Ramos (cell line): Measurements from ENCODE around the gene MAN2B2.

Source experiments
- in situ Hi-C: fragments of 300-500 bp; cut with MboI; formaldehyde crosslinking; loops from one replicate; pipeline ENCODE4 v1.14.3; 2022; ENCODE audit warnings: low sequenced_read_pairs; ENCODE audit not compliant: unreplicated experiment

Gene MAN2B2

DNA sequence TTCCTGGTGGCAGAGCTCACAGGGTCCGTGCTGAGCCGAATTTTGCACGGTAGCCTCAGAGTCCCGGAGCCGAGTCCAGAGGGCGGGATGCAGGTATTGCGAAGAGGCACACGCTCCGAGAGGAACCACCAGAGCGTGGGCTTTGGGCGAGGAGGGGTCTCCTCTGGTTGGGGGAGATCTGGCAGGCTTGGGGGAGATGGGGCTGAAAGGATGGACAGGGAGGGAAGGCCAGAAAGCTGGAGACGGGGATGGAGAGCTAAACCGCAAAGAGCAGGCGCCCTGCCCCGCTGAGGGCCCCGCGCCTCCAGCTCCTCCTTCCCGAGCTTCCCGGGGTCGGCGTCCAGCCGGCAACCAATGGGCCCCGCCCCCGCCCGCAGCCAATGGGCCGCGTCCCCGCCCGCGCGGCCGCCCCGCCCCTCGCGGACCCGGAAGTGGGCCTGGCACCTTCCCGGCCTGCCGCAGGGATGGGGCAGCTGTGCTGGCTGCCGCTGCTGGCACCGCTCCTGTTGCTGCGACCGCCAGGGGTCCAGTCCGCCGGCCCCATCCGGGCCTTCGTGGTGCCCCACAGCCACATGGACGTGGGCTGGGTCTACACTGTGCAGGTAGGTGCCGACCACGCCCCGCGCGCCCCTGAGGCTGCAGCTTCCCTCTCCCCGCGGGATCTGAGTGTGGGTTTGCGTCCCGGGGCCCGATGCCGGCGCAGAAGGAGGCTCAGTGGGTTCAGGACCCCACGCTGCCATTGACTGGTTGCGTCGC is at the start of gene MAN2B2:
MAN2B2 (plus strand) TSS at position 443 of the 756 bp plus-strand sequence; CDS start at position 465, 22 bp downstream.
- in situ Hi-C loops: no loop called here

DNA sequence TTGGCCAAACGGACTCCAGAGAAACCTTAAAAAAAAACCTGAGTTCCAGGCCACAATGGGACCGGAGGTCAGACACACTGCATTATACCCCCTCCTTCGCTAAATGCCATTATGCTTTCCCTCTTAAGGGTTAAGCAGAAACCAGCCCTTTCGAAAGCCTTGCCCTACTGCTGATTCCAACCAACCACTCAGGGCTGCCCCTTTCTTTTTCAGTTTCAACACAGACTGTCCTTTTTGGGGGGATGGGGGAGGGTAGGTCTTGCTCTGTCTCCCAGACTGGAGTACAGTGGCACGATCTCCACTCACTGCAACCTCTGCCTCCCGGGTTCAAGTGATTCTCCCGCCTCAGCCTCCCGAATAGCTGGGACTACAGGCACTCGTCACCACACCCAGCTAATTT is 49.5 kb upstream of the MAN2B2 start:
- in situ Hi-C loops: no loop called here

DNA sequence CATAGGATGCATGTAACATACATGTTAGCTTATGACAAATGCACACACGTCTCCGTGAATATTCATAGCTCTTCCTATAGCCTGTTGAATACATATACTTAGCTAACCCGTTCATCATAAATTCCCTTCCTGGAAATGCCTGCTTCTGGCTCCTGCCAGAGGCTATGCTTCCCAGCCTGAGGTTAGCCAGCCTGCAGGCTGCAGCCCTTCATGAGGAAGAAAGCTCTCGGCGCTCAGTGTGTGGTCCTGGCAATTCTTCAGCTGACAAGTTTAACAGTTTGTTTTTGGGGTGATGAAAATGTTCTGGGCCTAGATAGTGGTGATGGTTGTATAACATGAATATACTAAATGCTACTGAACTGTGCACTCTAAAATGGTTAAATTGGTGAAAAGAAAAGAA is 48.8 kb upstream of the MAN2B2 start:
- in situ Hi-C loops: no loop called here

DNA sequence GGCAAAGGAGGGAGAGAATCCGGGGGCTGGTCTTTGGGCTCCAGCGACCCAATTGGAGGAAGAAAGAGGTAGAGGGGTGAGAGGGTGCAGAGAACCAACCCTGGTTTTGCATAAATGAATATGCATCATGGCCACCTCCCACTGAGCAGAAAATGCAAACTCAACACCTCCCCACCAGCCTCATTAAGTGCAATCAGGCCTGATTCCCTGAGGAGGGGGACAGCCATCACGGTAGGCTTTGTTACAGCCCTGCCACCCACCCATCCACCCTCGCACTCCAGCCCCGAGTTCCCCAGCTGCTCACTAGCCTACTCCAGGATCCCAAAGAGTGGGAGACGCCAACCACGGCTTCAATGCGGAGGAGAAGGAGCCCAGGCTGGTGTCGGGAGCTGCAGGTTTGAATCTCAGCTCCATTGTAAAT is 48.3 kb upstream of the MAN2B2 start:
- in situ Hi-C loops: no loop called here

DNA sequence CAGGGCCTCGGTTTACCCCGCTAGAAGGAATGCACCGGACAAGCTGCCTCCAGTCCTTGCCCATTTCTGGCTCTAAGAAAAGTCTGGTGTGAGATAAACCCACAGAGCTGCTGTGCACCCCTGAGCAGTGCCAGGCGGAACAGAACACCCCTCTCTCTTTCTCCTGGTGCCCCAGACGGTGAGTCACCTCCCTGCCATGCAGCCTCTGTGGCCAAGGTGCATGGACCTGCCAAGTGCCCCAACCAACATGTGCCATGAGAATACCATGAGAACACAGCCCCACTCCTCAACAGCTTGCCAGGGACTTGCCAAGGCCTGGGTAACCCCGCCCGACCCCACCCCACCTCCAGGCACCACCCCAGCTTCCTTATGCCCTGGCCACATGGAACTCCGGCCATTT is 47.7 kb upstream of the MAN2B2 start:
- in situ Hi-C loops: no loop called here

DNA sequence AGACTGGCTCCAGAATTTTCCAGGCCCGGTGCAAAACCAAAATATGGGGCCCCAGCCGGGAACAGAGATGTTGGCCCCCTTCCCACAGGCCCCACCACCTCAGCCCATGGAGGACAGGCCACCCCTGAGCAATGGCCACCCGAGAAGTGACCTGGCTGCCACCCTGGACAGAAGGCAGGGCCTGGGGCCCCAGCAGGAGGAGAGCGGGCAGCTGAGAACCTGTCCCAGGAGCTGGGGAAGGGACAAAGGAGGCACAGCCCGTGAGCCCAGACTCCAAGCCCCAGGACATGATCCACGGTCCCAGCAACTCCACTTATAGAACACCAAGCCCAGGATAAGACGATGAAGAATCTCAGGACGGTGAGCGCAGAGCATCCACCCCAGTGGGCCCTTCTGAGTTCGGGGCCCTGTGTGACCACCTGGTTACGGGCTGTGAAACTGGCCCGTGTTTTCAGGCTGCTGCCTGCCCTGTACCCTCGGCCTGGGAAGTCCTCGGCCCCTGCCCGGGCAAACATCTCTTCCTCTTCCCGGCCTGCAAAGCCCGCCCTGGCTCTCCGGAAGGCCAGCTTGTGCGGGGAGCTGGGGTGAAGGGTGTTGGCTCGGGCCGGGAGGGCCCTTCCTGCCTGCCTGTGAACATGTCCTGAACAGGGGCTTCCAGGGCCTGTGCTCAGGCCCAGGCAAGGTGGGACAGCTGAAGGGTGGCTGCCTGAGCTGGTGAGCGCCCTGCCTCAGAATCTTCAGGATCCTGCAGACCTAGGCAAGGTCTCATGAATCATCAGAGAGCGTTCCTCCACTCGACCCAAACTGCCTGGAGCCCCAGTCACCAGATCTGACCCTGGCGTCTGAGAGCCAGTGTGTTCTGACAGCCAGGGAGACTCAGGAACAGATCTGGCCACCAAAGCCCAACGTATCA is 47.0 kb upstream of the MAN2B2 start:
- in situ Hi-C loops: no loop called here

DNA sequence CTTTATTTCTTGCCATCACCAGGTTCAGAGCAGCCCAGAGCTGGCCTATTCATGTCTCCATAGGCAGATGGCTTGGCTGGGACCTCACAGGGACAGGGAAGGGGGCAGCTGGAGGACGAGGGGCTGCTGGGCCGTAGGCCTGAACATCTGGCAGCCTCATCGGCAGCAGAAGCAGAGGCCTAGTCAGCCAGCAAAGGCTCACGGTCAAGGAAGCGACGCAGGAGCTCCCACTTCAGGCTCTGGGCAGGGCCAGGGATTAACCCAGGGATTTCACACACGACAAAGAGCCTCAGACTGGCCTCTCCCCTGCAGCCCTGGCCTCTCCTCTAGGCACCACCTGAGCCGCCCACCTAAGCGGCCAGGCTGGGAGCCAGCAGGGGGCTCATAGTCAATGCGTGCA is 46.0 kb upstream of the MAN2B2 start:
- in situ Hi-C loops: no loop called here

DNA sequence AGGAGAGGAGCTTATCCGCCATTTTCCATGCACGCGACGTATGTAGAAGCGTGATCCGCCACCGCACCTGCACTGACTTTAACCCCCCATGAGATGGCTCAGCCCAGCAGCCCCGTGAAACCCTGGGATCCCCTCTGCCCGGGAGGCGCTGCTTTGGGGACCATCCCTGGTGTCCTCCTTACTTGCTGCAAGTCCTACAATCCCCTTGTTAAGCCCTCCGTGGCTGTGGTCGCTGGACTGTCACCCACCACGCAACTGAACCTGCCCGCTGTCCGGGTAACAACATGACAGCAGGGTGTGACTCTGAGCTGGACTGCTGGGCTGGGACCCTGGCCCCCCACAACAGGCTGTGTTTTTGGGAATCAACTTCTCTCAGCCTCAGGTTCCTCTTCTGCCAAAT is 44.7 kb upstream of the MAN2B2 start:
- in situ Hi-C loops: no loop called here

DNA sequence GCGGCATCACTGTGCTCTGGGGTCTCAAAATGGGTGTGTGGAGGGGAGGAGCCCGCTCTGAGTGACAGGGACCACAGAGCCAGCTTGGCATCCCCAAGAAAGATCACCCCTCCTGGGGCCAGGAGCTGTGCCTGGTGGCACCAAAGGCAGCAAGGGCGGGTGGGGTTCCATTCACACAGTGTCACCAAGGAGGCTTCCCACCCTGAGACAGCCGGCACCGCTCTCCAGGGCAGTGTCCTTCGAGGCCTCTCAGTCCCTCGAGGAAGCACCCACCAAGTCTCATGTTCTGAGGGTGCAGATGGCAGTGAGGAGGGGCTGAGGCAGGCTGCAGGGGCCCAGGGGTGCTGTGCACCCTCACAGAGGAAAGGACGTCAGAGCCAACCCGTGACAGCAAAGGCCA is 44.0 kb upstream of the MAN2B2 start:
- in situ Hi-C loops: no loop called here

DNA sequence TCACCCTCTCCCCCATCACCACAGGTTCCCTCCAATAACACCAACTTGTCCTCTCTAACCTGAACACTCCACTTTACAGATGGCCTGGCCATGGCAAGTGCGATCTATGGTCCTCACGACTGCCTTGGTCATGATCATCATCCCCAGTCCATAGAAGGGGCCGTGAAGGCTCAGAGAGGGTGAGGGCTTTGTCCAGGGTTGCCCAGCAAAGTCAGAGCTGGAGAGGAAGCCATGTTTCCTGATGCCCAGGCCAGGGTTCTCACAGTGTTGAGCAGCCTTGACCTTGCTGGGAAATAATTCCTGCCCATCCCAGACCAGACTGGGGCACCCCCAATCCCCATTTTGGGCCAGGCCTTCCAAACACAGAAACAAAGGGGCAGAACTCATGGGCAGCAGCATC is 42.9 kb upstream of the MAN2B2 start:
- in situ Hi-C loops: no loop called here

DNA sequence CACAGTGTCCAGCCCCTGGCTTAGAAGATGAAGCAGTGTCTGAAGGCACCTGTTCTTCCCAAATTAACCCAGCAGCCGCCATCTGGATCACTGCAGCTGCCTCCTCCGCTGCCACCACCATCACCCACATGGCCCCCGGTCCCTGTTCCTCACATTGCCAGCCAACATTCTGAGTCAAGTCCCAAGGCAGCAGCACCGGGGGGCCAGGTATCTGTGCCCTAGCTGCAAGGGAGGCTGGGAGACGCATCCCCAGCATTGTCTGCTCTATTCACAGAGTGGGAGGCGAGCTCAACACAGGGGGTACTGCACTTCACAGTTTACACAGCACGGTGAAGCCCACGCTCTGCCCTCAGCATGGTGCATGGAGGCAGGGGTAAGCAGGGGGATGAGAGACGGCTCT is 42.3 kb upstream of the MAN2B2 start:
- in situ Hi-C loops: no loop called here

DNA sequence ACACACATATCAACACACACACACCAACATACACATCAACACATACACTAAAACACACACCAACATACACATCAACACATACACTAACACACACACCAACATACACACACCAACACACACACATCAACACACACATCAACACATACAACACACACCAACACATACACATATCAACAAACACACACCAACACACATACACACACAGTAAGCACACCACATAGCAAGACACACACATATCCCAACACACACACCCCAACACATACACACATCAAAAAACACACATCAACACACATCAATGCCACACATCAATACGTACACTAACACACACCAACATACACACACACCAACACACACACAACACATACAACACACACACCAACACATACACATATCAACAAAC is 40.9 kb upstream of the MAN2B2 start:
- in situ Hi-C loops: no loop called here

DNA sequence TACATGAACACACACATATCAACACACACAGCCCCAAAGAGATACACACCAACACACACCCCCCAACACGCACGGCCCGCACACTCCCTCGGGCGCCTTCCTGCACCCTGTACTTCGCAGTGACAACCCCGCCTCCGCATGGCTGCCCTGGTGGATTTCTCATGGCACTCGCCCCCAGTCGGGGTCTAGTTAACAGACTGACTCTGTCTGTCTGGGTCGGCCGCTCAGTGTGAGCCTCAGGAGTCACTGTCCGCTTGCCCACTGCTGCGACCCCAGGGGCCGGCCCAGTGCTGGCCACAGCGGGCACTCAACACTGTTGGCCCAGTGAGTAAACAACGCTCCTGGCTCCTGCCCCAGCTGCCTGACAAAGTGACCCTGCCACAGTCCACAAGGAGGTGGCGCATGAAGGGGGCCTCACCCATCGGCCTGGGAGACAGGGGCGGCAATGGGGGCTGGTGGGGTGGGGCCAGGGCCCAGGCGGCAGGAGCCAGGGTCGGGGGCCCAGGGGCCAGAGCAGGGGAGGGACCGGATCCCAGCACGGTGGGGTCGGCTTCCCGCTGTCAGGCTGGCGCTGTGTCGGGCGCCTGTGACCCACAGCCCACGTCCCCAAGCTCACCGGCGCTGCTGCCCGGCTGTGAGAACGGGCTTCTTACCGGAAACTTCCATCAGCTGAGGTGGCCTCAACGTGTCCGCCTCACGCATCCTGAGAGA is 40.2 kb upstream of the MAN2B2 start:
- in situ Hi-C loops: no loop called here

DNA sequence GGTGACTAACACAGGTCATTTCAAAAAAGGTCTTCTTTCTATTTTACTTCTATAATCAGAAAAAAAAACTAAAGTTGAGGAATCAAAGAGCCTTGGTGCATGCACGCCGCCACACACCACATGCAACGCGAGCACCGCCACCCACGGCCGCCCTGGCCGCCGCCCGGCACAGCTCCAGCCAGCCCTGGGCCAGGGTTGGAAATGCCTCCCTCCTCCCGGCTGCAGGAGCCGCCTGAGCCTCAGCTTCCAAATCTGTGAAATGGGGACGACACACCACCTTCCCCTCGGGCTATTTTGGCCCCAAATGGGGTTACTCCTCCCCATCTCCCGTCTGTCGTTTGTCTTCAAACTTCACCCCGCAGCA is 39.7 kb upstream of the MAN2B2 start:
- in situ Hi-C loops: no loop called here

DNA sequence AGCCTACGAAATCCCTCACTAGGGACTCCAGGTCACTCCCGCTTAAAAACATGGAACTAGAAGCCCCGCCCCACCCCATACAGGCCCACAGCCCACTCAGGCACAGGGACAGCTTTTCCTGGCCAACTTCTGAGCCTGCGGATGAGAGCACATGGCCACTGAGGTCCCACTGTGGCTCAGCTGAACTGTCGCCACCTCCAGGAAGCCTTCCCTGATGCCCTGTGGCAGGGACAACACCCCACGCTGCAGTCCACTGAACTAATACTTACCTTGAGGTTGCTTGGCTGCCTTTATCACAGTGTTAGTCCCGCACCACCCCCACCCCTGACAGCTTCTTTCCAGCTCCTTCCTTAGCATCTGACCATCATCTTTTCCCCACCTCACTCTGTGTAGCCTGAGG is 39.3 kb upstream of the MAN2B2 start:
- in situ Hi-C loops: no loop called here

DNA sequence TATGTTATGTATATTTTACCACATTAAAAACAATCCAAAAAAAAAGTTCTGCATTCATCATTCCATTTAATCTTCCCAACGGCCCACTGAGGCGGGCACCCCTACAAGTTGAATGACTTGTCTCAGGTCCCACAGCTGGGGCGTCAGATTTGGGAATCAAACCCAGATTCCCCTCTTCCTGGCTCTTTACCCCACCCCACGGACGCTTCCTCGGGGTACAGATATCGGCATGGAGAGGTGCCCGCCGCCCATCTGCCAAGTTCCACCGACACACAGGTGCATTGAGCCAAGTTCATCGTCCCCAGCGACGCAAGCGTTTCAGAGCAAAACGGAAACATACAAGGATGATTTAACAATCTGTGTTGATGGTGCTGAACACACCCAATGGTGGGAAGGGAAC is 36.9 kb upstream of the MAN2B2 start:
- in situ Hi-C loops: no loop called here

DNA sequence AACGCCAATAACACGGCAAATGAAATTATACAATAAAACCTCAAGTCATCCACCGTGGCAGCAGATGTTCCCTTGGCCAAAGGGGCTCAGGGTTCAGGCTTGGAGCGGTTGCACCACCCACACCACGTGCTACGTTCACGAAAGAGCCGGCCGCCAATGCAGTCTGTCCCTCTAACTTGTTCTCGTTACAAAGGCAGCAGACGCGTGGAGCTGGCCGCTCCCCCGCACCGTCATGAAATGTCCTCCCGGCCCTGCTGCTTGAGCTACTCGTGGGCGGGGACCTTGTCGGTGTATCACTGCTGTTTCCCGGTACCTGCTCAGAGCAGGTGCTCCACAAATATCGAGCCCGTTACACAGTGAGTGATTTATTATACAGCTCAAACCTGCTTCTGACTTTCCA is 36.4 kb upstream of the MAN2B2 start:
- in situ Hi-C loops: no loop called here

DNA sequence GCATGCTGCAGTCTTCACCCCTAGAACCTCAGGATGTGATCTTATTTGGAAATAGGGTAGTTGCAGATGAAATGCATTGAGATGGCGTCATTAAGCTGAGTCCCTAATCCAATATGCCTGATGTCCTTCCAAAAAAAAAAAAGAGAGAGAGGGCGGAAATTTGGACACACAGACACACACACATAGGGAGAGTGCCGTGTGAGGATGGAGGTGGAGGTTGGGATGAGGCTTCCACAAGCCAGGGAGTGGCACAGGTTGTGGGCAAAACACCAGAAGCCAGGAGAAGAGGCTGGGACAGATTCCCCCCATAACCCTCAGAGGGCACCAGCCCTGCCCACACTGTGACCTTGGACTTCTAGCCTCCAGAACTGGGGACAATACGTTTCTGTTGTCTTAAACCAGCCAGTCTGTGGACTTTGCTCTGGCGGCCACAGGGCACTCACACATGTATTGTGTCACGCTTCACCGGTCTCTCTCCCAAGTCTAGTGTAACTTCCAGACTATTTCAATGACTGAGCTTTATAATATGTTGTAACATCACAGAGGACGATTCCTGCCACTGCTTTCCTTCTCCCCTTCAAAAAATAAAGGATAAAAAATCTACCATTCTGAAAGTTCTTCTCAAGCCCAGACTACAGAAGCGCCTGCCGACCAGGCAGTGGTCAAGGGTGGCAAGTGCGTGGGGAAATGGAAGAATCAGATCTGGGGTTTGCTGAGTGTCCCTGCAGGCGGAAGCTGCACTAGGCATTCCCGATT is 35.8 kb upstream of the MAN2B2 start:
- in situ Hi-C loops: no loop called here

DNA sequence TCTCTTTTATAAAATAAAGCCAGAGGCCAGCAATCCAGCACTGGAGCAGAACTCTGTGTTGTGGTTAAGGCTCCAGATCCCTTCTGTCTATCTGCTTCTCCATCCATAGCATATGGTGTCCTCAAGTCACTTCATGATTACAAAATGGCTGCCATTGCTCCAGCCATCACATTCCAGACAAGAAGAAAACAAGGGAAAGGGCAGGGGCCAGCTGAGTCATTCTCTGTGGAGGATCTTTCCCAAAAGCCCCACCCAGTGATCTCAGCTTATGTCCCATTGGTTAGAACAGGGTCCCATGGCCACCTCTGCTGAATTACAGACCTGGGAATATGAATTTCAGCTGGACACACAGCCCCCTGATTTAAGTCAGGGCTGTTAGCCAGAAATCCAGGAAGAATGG is 34.1 kb upstream of the MAN2B2 start:
- in situ Hi-C loops: no loop called here

DNA sequence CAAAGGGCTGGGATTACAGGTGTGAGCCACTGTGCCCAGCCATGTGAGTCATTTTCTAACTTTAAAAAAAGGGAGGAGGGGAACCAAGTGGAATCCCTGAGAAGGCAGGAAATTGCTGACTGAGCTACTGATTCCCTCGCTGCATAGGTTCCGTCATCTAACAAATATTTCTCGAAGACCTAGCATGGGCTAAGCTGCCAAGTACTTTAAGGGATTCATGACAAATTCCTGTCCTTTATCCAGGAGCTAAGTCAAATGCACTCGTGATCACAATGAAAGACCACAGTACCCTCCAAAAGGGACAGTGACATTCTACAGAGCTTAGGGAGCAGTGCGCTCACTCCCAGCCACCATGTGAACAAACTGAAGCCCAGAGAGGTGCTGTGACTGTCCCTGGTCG is 33.2 kb upstream of the MAN2B2 start:
- in situ Hi-C loops: no loop called here
